HFF-Myc (cell line): ENCODE measurements around the gene EGFLAM.

ENCODE experiments used
- DNase-seq: peaks from one replicate; pipeline ENCODE4 v3.0.0-alpha.2; 2011; ENCODE audit warnings: low read depth; ENCODE audit errors: extremely low read depth
- H3K4me3 ChIP-seq: replicated peaks from 2 replicates; pipeline ENCODE4 v1.5.1; 2011; ENCODE audit warnings: low read depth, mild to moderate bottlenecking, control low read depth, low read length
- TF ChIP-seq, protein P1 (sequence below): IDR thresholded peaks from 2 replicates; pipeline ENCODE4 v1.5.1; 2012; ENCODE audit warnings: mild to moderate bottlenecking, low read depth, low read length, control low read depth; ENCODE audit errors: missing control alignments

Gene EGFLAM

DNA sequence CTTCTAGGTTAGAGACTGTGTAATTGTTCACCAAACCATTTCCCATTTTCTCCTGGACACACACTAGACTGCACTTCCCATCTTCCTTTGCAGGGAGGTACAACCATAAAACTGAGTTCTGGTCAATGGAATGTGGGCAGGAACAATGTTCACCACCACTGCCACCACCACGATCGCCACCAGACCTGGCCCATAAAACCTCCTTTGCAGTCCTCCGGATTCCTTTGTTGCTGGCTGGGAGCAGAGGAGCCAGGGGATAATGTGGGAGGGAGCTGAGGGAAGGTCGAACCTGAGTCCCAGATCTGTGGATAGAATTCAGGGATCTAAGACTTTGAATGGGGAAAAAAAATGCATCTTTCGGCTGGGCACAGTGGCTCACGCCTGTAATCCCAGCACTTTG lies 29.4 kb upstream of the EGFLAM start:
- TF ChIP-seq, protein P1, sequence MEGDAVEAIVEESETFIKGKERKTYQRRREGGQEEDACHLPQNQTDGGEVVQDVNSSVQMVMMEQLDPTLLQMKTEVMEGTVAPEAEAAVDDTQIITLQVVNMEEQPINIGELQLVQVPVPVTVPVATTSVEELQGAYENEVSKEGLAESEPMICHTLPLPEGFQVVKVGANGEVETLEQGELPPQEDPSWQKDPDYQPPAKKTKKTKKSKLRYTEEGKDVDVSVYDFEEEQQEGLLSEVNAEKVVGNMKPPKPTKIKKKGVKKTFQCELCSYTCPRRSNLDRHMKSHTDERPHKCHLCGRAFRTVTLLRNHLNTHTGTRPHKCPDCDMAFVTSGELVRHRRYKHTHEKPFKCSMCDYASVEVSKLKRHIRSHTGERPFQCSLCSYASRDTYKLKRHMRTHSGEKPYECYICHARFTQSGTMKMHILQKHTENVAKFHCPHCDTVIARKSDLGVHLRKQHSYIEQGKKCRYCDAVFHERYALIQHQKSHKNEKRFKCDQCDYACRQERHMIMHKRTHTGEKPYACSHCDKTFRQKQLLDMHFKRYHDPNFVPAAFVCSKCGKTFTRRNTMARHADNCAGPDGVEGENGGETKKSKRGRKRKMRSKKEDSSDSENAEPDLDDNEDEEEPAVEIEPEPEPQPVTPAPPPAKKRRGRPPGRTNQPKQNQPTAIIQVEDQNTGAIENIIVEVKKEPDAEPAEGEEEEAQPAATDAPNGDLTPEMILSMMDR = no peak
- DNase-seq = no peak
- H3K4me3 ChIP-seq = no peak overlapping the region

DNA sequence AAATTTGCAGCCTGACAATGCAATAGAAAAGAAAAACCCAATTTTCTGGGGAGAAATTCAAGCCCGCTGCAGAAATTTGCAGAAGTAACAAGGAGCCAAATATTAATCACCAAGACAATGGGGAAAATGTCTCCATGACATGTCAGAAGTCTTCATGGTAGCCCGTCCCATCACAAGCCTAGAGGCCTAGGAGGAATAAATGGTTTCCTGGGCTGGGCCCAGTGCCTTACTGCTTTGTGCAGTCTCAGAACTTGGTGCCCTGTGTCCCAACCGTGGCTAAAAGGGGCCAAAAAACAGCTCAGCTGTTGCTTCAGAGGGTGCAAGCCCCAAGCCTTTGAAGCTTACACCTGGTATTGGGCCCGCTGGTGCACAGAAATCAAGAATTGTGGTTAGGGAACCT lies 23.6 kb upstream of the EGFLAM start:
- TF ChIP-seq, protein P1 = no peak
- no peak overlapping the region for H3K4me3 ChIP-seq
- no peak for DNase-seq

DNA sequence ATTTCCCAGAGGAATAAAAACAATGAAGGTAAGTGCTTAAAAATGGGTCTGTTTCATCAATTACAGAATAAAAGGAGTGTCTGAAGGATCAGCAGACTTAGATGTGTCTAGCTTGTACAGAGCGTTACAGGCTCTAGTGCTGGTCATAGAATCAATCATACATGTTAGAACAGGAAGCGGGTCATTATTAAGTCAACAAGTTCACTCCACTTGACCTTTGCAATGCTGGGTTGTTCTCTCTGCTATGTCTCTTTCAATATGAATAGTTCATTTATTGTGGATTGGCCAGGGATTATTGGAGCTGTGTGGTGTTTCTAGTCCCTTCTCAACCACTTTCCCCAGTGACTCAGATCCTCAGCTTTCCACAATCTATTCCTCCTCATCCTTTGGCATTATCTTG lies 20.7 kb upstream of the EGFLAM start:
- H3K4me3 ChIP-seq = no peak overlapping the region
- no peak for DNase-seq
- TF ChIP-seq, protein P1 = no peak

DNA sequence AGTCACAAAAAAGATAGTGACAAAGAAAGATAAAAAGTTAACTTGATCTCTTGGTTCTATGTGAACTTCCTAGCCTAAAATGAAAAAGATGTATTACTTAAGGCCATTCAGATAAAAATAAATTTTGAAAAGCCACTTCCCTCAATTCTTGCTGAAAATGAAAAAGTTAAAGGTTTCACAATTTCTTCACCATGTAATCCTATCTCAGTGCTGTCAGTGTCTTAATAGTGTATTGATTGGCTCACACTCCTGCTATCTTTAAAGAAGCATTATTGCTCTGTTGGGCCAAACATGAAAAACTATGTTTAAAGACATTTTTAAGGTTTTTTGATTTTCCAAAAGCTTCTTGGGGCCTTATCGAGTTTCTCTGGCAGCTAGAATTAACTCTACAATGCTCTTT lies 18.1 kb upstream of the EGFLAM start:
- no peak overlapping the region for H3K4me3 ChIP-seq
- no peak for DNase-seq
- TF ChIP-seq, protein P1 = no peak

DNA sequence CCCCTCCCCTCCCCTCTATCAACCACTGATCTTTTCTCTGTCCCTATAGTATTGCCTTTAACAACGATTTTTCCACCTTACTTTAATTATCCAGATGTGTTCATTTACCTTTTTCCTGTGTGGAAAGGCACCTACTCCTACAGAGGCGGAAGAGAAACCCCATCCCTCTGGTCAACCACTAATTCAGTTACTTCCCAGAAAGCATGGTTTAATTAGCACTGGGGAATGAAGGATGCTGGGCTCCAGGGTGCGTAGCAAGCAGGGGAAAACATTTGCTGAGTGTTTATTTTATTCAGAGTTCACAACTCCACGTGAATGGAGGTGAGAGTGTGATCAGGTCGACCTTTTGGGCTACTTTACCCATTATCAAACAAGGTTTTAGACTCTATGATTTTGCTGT lies 16.7 kb upstream of the EGFLAM start:
- TF ChIP-seq, protein P1 = no peak
- no peak overlapping the region for H3K4me3 ChIP-seq
- no peak for DNase-seq

DNA sequence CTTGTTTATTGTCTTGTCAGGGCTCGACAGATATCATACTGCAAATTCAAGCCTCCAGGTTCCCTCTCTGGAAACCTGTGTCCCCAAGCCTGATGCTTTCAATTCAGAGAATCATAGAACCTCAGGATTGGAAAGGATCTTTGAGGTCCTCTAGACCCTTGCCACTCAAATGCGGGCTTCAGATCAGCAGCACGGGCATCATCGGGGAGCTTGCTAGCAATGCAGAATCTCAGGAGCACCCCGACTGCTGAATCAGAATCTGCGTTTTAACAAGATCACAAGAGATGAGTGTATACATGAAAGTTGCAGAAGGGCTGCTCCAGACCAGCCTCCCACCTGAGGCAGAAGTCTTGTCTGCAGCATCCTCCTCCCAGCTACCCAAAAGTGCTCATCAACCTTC lies 13.1 kb upstream of the EGFLAM start:
- TF ChIP-seq, protein P1 = no peak
- H3K4me3 ChIP-seq = no peak overlapping the region
- no peak for DNase-seq

DNA sequence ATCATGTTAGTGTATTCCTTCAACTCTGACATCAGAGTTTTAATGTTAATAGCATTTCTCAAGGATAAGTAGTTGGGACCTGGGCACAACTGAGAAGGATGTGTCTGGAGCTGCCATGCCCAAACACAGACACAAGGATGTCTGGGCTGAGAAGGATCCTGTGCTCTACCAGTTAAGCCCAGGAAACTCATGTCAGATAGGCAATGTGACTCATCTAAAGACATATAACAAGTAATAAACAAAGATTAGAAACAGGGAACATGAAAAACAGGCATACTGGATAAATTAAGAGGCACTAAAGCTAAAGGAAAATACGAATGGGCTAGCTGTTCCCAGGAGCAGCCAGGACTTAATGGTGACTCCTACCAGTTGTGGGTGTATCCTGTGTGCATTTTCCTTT lies 9.1 kb upstream of the EGFLAM start:
- no peak overlapping the region for H3K4me3 ChIP-seq
- peak; percentile 24 for DNase-seq
- TF ChIP-seq, protein P1 = no peak
